Karpas-422 (cell line): ENCODE measurements around the gene HTRA1. TPM values are rescaled to one million over a fixed set of nuclear protein-coding genes. Genes with fewer than 3 reads are reported as not detected.

ENCODE experiments used
- DNase-seq: peaks from one replicate; pipeline ENCODE4 v3.0.0-alpha.2; 2015
- H2AFZ ChIP-seq: fragments of 200-600 bp; sonication (generic); 2 replicates; pipeline ENCODE4 v1.6.1; 2014; ENCODE audit warnings: antibody characterized with exemption, low read length, mixed read lengths
- H3K27ac ChIP-seq: fragments of 200-600 bp; sonication (generic); 2 replicates; pipeline ENCODE4 v1.5.1; 2014; ENCODE audit warnings: mild to moderate bottlenecking, low read length, moderate library complexity
- H3K27me3 ChIP-seq: fragments of 200-600 bp; sonication (generic); 2 replicates; pipeline ENCODE4 v1.6.1; 2014; ENCODE audit warnings: low read length, mixed read lengths
- H3K36me3 ChIP-seq: fragments of 200-600 bp; sonication (generic); 2 replicates; pipeline ENCODE4 v1.6.1; 2014; ENCODE audit warnings: low read length, mixed read lengths; ENCODE audit not compliant: insufficient read depth
- H3K4me1 ChIP-seq: fragments of 200-600 bp; sonication (generic); 2 replicates; pipeline ENCODE4 v1.6.1; 2014; ENCODE audit warnings: mild to moderate bottlenecking, low read length, mixed read lengths
- H3K4me2 ChIP-seq: fragments of 200-600 bp; sonication (generic); 2 replicates; pipeline ENCODE4 v1.6.1; 2014; ENCODE audit warnings: low read length, low read depth, mild to moderate bottlenecking; ENCODE audit not compliant: poor library complexity, severe bottlenecking
- H3K4me3 ChIP-seq: fragments of 200-600 bp; sonication (generic); 2 replicates; pipeline ENCODE4 v1.5.1; 2014; ENCODE audit warnings: mild to moderate bottlenecking, antibody characterized with exemption, low read length, mixed read lengths
- H3K79me2 ChIP-seq: fragments of 200-600 bp; sonication (generic); 2 replicates; pipeline ENCODE4 v1.6.1; 2014; ENCODE audit warnings: mild to moderate bottlenecking, low read length, mixed read lengths
- H3K9ac ChIP-seq: fragments of 200-600 bp; sonication (generic); 2 replicates; pipeline ENCODE4 v1.6.0; 2014; ENCODE audit warnings: low read length
- H3K9me2 ChIP-seq: fragments of 200-600 bp; sonication (generic), shearing (Covaris generic); replicated peaks from 2 replicates; pipeline ENCODE4 v1.6.0; 2014; ENCODE audit warnings: mild to moderate bottlenecking, low read length, moderate library complexity; ENCODE audit not compliant: insufficient read depth
- H3K9me3 ChIP-seq: fragments of 300-700, 200-600 bp; sonication (generic); 2 replicates; pipeline ENCODE4 v1.6.1; 2014; ENCODE audit warnings: low read length, mixed read lengths
- H4K20me1 ChIP-seq: fragments of 200-600 bp; sonication (generic); 2 replicates; pipeline ENCODE4 v1.6.1; 2014; ENCODE audit warnings: mild to moderate bottlenecking, antibody characterized with exemption, low read length, low read depth; ENCODE audit not compliant: insufficient read depth
- total RNA-seq: library from RNA; depleted of rRNA; stranded (reverse); fragments of >200 nt; shearing (Covaris generic); gene quantifications from 2 replicates; pipeline ENCODE4 v1.2.3, GENCODE V29; 2014; ENCODE audit warnings: low replicate concordance

Gene HTRA1
- total RNA-seq, 1 experiment from 2014 or later, result not detected

DNA sequence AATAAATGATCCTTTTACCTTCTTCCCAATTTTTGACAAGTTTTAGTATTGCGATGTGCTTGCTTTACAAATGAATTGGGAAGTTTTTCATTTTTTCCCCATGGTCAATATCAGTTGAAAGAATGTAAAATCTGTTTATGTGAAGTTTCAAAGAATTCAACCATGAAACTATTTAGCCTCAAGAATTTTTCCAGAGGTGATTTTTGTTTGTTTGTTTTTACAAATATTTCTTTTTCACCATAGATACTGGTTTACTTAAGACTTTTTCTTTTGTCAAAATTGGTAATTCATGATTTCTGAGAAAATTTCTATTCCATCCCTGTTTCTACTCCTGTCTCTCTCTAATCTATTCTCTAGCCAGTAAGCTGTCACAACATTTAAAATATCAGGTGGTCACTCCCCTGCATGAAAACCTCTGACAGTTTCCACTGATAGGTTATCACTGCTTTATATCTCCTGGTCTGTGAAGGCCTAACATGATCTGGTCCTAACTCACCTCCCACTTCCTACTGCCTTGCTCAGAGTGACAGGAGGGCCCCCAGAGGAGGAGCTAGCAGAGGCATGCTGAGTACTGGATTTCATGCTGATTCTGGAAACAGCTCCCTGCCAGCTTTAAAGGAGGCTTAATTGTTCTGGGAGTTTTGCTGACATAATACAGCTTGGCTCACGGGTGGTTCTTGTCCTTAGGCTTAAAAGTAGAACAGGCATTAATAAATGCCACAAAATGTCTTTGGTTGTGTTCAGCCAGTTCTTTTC, 14.5 kb upstream of the HTRA1 start:
- no peak for DNase-seq
- H3K4me2 ChIP-seq, result no peak overlapping the region

GRCh38 chr10:122448600-122448999, 12.8 kb upstream of the HTRA1 start:
- Histone ChIP-seq H3K4me1 (no peaks in the 10 kb centered on the region), H3K9me2 (no peaks in the 10 kb centered on the region), H3K36me3 (no peaks in the 10 kb centered on the region), H4K20me1 (no peaks in the 10 kb centered on the region), H3K27me3 (no peaks in the 10 kb centered on the region), H2AFZ (no peak overlapping the region), H3K27ac (no peak overlapping the region), H3K4me2 (no peak overlapping the region), H3K79me2 (no peaks in the 10 kb centered on the region), H3K4me3 (no peak overlapping the region), H3K9ac (no peak overlapping the region), H3K9me3 (no peaks in the 10 kb centered on the region)
- no peak for DNase-seq

More for the DNA sequence above, 14.5 kb upstream of the HTRA1 start:
- Histone ChIP-seq H3K36me3 (no peaks in the 10 kb centered on the region), H4K20me1 (no peaks in the 10 kb centered on the region), H3K4me3 (no peak overlapping the region), H3K27me3 (no peaks in the 10 kb centered on the region), H3K9me3 (no peaks in the 10 kb centered on the region), H3K9ac (no peak overlapping the region), H3K79me2 (no peaks in the 10 kb centered on the region), H3K4me1 (no peaks in the 10 kb centered on the region), H2AFZ (no peak overlapping the region), H3K9me2 (no peaks in the 10 kb centered on the region), H3K27ac (no peak overlapping the region)

DNA sequence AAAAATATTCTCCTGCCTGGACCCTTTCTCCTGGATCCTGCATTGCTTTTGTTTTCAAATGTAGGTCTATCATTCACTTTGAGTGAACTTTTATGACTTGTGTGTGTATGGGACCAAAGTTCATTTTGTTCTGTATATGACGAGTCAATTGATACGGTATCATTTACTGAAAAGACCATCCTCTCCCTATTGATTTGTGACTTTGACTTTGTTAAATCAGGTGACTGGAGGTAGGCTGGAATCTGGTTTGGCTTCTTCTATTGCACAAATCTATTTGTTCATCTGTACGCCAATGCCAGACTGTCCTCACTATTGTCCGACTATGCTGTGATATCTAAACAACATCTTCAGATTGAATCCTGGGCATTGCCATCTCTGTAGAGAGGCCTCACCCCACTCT, 12.2 kb upstream of the HTRA1 start:
- H3K4me1 ChIP-seq, result no peaks in the 10 kb centered on the region

GRCh38 chr10:122450353-122450990, 10.9 kb upstream of the HTRA1 start:
- Histone ChIP-seq H3K9me3 (no peaks in the 10 kb centered on the region), H3K4me2 (no peak overlapping the region), H3K4me1 (no peaks in the 10 kb centered on the region), H4K20me1 (no peaks in the 10 kb centered on the region), H3K36me3 (no peaks in the 10 kb centered on the region), H3K4me3 (no peak overlapping the region), H2AFZ (no peak overlapping the region), H3K9me2 (no peaks in the 10 kb centered on the region), H3K79me2 (no peaks in the 10 kb centered on the region), H3K27ac (no peak overlapping the region), H3K27me3 (no peaks in the 10 kb centered on the region), H3K9ac (no peak overlapping the region)
- DNase-seq, result no peak

More for the DNA sequence above, 12.2 kb upstream of the HTRA1 start:
- H3K27ac ChIP-seq, result no peak overlapping the region
- H3K79me2 ChIP-seq, result no peaks in the 10 kb centered on the region
- H3K27me3 ChIP-seq, result no peaks in the 10 kb centered on the region
- no peak overlapping the region for H3K4me2 ChIP-seq
- no peak for DNase-seq
- no peak overlapping the region for H3K9ac ChIP-seq
- no peaks in the 10 kb centered on the region for H3K9me2 ChIP-seq
- H3K4me3 ChIP-seq, result no peak overlapping the region
- H3K9me3 ChIP-seq, result no peaks in the 10 kb centered on the region
- no peaks in the 10 kb centered on the region for H4K20me1 ChIP-seq
- H3K36me3 ChIP-seq, result no peaks in the 10 kb centered on the region
- H2AFZ ChIP-seq, result no peak overlapping the region

DNA sequence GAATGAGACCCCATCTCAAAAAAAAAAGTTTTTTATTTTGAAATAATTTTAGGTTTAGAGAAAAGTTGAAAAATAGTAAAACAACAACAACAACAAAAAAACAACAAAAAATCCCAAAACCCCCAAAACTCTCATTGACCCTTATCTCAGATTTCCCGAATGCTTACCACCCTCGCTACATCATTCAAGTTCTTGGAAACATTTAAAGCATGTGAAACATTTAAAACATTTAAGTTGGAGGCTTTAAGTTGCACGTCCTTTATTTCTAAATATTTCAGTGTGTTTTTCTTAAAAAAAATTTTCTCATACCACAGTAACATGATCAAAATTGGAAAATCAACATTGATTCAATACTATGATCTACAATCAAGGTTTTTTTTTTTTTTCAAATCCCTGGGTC, 7.3 kb upstream of the HTRA1 start:
- Histone ChIP-seq H3K9me3 (no peaks in the 10 kb centered on the region), H3K4me3 (no peak overlapping the region), H3K27ac (no peak overlapping the region), H3K36me3 (no peaks in the 10 kb centered on the region), H3K9ac (no peak overlapping the region), H4K20me1 (no peaks in the 10 kb centered on the region), H3K27me3 (no peaks in the 10 kb centered on the region), H2AFZ (no peak overlapping the region), H3K4me1 (no peaks in the 10 kb centered on the region), H3K4me2 (no peak overlapping the region), H3K9me2 (no peaks in the 10 kb centered on the region), H3K79me2 (no peaks in the 10 kb centered on the region)
- no peak for DNase-seq

GRCh38 chr10:122454603-122455080, 6.7 kb upstream of the HTRA1 start, which contains the start of gene ARMS2:
Gene ARMS2, plus strand, starts transcription at chr10:122454653. Its CDS starts 75 bp downstream, at chr10:122454728.
- H3K9ac ChIP-seq, result no peak within 1 kb of the TSS
- H3K9me2 ChIP-seq, result no peaks in the 10 kb centered on the region
- H3K9me3 ChIP-seq, result no peaks in the 10 kb centered on the region
- no peaks in the 10 kb centered on the region for H3K4me1 ChIP-seq
- no peaks in the 10 kb centered on the region for H3K79me2 ChIP-seq
- no peak within 1 kb of the TSS for H3K4me3 ChIP-seq
- H3K27ac ChIP-seq, result no peak within 1 kb of the TSS
- no peak within 1 kb of the TSS for H2AFZ ChIP-seq
- no peak within 1 kb of the TSS for H3K4me2 ChIP-seq
- no peaks in the 10 kb centered on the region for H3K27me3 ChIP-seq
- no peak for DNase-seq
- no peaks in the 10 kb centered on the region for H4K20me1 ChIP-seq
- no peaks in the 10 kb centered on the region for H3K36me3 ChIP-seq

GRCh38 chr10:122455376-122456079, 5.8 kb upstream of the HTRA1 start:
- no peaks in the 10 kb centered on the region for H4K20me1 ChIP-seq

DNA sequence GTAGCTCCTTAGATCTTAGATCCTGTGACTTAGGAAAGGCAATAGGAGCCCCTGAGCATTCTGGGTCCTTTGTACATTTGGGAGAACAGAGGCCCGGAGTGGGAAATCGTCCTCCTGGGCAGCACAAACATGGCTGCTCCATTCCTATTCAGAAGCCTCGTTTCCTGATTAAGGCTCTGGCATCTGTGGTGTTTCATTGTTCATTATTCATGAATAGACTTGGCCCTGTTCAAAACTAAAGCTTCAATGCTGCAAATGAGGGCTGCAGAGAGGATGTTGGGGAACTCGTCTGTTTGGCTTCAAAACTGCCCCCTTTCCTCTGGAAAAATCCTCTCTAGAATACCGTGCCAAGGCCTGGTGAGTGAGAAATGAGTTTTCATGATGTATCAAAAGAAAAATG, 3.4 kb upstream of the HTRA1 start:
- Histone ChIP-seq H4K20me1 (no peaks in the 10 kb centered on the region), H2AFZ (no peak overlapping the region), H3K4me1 (no peaks in the 10 kb centered on the region), H3K27ac (no peak overlapping the region), H3K79me2 (no peaks in the 10 kb centered on the region), H3K9me3 (no peaks in the 10 kb centered on the region), H3K4me3 (no peak overlapping the region), H3K36me3 (no peaks in the 10 kb centered on the region), H3K4me2 (no peak overlapping the region), H3K9me2 (no peaks in the 10 kb centered on the region), H3K27me3 (no peaks in the 10 kb centered on the region), H3K9ac (no peak overlapping the region)
- DNase-seq, result no peak

More at GRCh38 chr10:122455376-122456079, 5.8 kb upstream of the HTRA1 start:
- Histone ChIP-seq H3K9me3 (no peaks in the 10 kb centered on the region), H3K27me3 (no peaks in the 10 kb centered on the region), H3K4me1 (no peaks in the 10 kb centered on the region), H3K36me3 (no peaks in the 10 kb centered on the region), H2AFZ (no peak overlapping the region), H3K4me2 (no peak overlapping the region), H3K9me2 (no peaks in the 10 kb centered on the region), H3K79me2 (no peaks in the 10 kb centered on the region), H3K27ac (no peak overlapping the region), H3K4me3 (no peak overlapping the region), H3K9ac (no peak overlapping the region)
- DNase-seq, result no peak
